ENCODE results near the gene NFU1.
"Not testable (repeated sequence)": the region's sequence is repeated elsewhere in the genome, so short reads cannot be mapped to it uniquely, and the experiment has no call there.

The NFU1 gene

DNA sequence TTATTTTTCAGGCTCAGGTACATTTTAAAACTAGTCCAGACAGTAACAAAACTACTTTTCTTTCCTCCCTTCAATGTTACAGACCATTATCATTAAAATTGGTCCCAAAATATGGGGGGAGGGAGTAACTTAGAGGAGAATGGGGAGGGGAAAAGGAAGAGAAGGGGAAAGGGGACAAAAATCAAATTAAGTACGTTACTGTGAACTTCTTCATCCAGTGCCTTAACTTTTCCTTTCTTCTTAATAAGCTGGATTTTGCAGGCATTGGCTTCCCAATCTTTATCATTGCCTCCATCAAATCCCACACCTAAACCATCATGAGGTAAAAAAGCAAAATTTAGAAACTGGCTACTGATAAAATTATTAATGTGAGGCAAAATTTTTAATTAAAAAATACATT lies 67.4 kb downstream of the NFU1 start:
- no peak overlapping the region for H3K4me3 Mint-ChIP-seq
- no peak overlapping the region for H3K27ac Mint-ChIP-seq
- peaks cover 35% of the 10 kb centered on the region for H3K36me3 Mint-ChIP-seq (ENCODE audit: low read depth)
- no peaks in the 10 kb centered on the region for H3K27me3 Mint-ChIP-seq (ENCODE audit: low read depth)
- no peaks in the 10 kb centered on the region for H3K9me3 Mint-ChIP-seq
- peaks cover 1% of the 10 kb centered on the region for H3K4me1 Mint-ChIP-seq (ENCODE audit: low read depth)

DNA sequence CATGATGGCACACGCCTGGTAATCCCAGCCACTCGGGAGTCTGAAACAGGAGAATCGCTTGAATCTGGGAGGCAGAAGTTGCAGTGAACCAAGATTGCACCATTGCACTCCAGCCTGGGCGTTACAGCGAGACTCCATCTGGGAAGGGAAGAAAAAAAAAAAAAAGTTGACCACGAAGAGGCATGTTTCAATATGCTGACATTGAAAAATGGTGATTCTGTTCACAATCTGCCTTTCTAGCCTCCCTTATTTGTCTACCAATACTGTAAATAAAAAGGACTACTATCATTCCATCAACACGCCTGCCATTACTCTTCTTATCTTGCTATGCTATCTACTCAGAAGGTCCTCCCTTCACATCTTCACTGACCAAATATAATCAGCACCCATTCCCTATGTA lies 68.6 kb downstream of the NFU1 start:
- Mint-ChIP-seq H3K9me3 (no peaks in the 10 kb centered on the region), H3K27ac (no peak overlapping the region), H3K27me3 (ENCODE audit: low read depth) (no peaks in the 10 kb centered on the region), H3K36me3 (ENCODE audit: low read depth) (peaks cover 37% of the 10 kb centered on the region), H3K4me3 (no peak overlapping the region), H3K4me1 (ENCODE audit: low read depth) (no peaks in the 10 kb centered on the region)

DNA sequence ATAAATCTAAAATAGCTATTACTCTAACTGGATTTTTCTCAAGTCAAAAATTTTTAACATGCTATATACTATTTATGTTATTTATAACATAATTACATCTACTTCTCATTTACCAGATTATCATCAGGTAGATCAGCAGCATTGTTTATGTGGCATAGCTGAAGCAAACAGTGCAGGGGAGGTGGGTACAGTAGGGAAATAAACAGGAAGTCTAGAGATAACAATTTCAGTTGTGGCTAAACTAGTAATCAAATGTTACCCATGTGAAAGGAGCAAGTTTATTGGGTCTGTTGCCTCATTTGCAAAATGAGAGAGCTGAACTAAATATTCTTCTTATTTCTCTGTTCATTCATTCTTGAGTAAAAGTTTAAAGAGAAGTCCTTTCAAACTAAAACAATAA lies 77.9 kb downstream of the NFU1 start:
- peaks cover 33% of the 10 kb centered on the region for H3K36me3 Mint-ChIP-seq (ENCODE audit: low read depth)
- H3K27ac Mint-ChIP-seq = no peak overlapping the region
- no peak overlapping the region for H3K4me3 Mint-ChIP-seq
- H3K27me3 Mint-ChIP-seq (ENCODE audit: low read depth) = no peaks in the 10 kb centered on the region
- H3K9me3 Mint-ChIP-seq = no peaks in the 10 kb centered on the region
- H3K4me1 Mint-ChIP-seq (ENCODE audit: low read depth) = no peaks in the 10 kb centered on the region

DNA sequence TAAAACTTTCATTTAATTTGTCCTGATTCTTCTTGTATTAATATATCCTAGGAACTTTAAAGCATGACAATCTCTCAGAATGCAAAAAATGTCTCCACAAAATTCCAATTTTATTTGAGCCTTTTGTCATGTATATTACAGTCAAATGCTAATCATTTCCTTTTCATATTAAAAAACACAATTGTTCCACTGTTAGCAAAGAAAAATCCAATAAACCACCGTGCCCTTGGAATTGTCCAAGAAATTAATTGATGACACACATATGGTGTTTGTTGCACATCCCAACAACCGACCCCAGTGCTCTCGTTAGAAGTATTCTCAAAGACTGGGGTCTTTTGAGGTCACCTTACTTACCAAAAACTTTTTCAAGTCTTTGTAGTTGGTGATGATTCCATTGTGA lies 78.3 kb downstream of the NFU1 start:
- no peaks in the 10 kb centered on the region for H3K9me3 Mint-ChIP-seq
- peaks cover 36% of the 10 kb centered on the region for H3K36me3 Mint-ChIP-seq (ENCODE audit: low read depth)
- H3K4me1 Mint-ChIP-seq (ENCODE audit: low read depth) = no peaks in the 10 kb centered on the region
- no peaks in the 10 kb centered on the region for H3K27me3 Mint-ChIP-seq (ENCODE audit: low read depth)
- H3K4me3 Mint-ChIP-seq = no peak overlapping the region
- no peak overlapping the region for H3K27ac Mint-ChIP-seq

DNA sequence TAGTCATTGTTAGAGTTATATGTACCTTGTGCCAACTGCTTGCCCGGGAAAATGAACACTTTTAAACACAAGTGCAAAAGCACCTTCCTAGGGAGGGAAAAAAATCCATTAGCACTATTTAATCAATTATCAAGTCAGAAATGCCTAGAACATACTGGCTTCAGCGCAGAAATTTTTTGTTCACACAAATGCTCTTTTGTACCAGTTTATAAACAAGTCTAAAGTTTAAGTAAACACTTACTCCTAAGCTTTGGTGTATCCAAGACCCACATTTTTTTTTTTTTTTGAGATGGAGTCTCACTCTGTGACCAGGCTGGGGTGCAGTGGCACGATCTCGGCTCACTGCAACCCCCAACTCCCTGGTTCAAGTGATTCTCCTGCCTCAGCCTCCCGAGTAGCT lies 80.8 kb downstream of the NFU1 start:
- Mint-ChIP-seq H3K36me3 (ENCODE audit: low read depth) (peaks cover 27% of the 10 kb centered on the region), H3K4me1 (ENCODE audit: low read depth) (no peaks in the 10 kb centered on the region), H3K27ac (no peak overlapping the region), H3K4me3 (no peak overlapping the region), H3K9me3 (no peaks in the 10 kb centered on the region), H3K27me3 (ENCODE audit: low read depth) (no peaks in the 10 kb centered on the region)

DNA sequence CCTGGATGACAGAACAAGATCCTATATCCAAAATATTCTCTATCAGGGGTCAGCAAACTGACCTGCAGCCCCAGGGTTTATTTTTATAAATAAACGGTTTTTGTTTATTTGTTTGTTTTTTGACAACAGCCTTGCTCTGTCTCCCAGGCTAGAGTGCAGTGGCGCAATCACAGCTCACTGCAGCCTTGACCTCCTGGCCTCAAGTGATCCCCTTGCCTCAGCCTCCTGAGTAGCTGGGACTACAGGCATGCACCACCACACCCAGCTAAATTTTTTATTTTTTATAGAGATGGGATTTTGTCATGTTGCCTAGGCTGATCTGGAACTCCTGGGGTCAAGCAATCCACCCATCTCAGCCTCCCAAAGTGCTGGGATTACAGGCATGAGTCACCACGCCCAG lies 82.3 kb downstream of the NFU1 start:
- H3K9me3 Mint-ChIP-seq; H3K4me3 Mint-ChIP-seq; H3K27ac Mint-ChIP-seq; H3K4me1 Mint-ChIP-seq (ENCODE audit: low read depth); H3K27me3 Mint-ChIP-seq (ENCODE audit: low read depth): not testable (repeated sequence)
- H3K36me3 Mint-ChIP-seq (ENCODE audit: low read depth) = peaks cover 30% of the 10 kb centered on the region

DNA sequence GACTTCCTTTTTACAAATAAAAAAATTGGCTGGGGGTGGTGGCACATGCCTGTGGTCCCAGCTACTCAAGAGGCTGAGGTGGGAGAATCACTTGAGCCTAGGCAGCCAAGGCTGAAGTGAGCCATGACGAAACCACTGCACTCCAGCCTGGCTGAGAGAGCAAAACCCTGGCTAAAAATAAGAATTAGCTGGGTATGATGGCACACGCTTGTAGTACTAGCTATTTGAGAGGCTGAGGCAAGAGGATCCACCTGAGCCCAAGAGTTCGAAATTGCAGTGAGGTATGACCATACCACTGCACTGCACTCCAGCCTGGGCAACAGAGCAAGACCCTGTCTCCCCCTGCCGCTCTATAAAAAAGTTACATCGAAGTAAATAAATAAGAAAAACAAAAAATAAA lies 83.9 kb downstream of the NFU1 start:
- Mint-ChIP-seq H3K4me1 (ENCODE audit: low read depth) (no peaks in the 10 kb centered on the region), H3K36me3 (ENCODE audit: low read depth) (peaks cover 42% of the 10 kb centered on the region), H3K27me3 (ENCODE audit: low read depth) (no peaks in the 10 kb centered on the region), H3K27ac (no peak overlapping the region), H3K9me3 (no peaks in the 10 kb centered on the region), H3K4me3 (no peak overlapping the region)

DNA sequence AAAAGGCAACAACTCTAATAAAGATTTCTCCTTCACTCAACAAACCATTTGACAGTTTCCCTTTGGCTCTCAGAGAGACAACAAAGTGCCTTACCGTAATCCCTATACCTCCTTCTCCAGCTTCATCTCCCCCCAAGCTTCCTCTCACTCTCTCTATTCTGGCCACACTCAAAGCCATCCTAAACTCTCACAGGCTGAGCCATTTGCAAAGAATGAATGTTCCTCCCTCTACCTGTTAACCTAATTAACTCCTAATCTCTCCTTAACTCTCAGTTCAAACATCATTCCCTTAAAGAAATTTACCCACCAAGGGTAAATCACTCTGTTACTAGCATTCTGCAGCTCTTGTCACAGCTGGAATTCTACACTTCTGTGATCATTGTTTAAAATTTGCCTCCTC lies 88.5 kb downstream of the NFU1 start:
- H3K27me3 Mint-ChIP-seq (ENCODE audit: low read depth) = no peaks in the 10 kb centered on the region
- no peak overlapping the region for H3K27ac Mint-ChIP-seq
- peaks cover 39% of the 10 kb centered on the region for H3K36me3 Mint-ChIP-seq (ENCODE audit: low read depth)

More for the DNA sequence above, 88.5 kb downstream of the NFU1 start:
- no peaks in the 10 kb centered on the region for H3K4me1 Mint-ChIP-seq (ENCODE audit: low read depth)
- H3K4me3 Mint-ChIP-seq = no peak overlapping the region
- H3K9me3 Mint-ChIP-seq = no peaks in the 10 kb centered on the region
